DND-41 (cell line): ENCODE measurements around the gene ELMOD3.

Experiments
- EZH2 ChIP-seq: IDR thresholded peaks from 3 replicates; pipeline ENCODE4 v1.6.1; 2012; ENCODE audit warnings: borderline replicate concordance, low read depth, mild to moderate bottlenecking, moderate library complexity, low read length, inconsistent platforms; ENCODE audit not compliant: severe bottlenecking
- TF ChIP-seq, protein P1 (sequence below): IDR thresholded peaks from 2 replicates; pipeline ENCODE4 v1.5.1; 2012; ENCODE audit warnings: borderline replicate concordance, low read length, moderate library complexity, mild to moderate bottlenecking; ENCODE audit not compliant: poor library complexity, severe bottlenecking; ENCODE audit errors: extremely low read depth

DNA sequence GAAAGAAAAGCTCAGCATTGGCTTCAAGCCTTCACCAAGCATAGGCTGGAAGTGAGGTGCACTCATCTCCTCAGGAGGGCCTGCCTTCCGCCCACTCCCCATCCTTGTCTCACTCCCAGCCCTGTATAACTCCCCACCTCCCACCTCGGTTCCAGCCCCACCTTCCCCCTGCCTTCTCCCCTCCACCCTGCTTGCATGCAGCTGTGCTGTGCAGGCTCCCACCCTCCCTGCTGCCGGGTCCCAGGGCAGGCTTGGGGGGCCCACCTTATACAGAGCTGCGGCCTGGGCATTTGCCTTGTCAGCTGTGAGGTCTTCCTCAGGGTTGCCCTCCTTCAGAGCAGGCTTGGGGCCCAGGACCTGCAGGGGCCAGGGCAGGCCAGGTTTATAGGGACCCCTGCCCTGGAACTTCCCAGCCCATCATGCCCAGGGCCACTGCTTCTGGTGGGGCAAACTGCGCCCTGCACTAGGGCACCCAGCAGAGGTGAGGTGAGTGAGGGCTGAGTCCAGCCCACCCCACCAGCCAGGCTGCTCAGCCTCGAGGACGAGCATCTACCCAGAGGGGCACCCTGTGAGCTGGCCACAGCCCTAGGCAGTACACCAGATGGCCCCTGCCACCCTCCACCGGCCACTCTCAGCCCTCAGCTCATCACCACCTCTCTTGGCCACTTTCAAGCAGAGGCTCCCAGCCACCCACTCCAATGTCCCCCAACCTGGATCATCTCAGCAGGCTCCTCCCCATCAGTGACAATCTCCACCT lies 44.0 kb downstream of the ELMOD3 start:
- TF ChIP-seq, protein P1, sequence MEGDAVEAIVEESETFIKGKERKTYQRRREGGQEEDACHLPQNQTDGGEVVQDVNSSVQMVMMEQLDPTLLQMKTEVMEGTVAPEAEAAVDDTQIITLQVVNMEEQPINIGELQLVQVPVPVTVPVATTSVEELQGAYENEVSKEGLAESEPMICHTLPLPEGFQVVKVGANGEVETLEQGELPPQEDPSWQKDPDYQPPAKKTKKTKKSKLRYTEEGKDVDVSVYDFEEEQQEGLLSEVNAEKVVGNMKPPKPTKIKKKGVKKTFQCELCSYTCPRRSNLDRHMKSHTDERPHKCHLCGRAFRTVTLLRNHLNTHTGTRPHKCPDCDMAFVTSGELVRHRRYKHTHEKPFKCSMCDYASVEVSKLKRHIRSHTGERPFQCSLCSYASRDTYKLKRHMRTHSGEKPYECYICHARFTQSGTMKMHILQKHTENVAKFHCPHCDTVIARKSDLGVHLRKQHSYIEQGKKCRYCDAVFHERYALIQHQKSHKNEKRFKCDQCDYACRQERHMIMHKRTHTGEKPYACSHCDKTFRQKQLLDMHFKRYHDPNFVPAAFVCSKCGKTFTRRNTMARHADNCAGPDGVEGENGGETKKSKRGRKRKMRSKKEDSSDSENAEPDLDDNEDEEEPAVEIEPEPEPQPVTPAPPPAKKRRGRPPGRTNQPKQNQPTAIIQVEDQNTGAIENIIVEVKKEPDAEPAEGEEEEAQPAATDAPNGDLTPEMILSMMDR: no peak
- no peak for TF ChIP-seq EZH2
